Uterus (tissue), 4 donors: ENCODE data around the gene GNAT2. TPM values are rescaled to one million over a fixed set of nuclear protein-coding genes. Genes with fewer than 3 reads are reported as not detected.

Experiments
- DNase-seq, 2 donors: peaks; one replicate each; pipeline ENCODE4 v3.0.0-alpha.2; 2019 to 2020
- H3K27ac ChIP-seq, 2 donors: fragments of 200-600 bp; sonication (generic); 1 replicate in 1 of 2; 2 replicates in 1 of 2; pipeline ENCODE4 v1.5.1; 2016 to 2018
- H3K27me3 ChIP-seq, 2 donors: fragments of 200-600 bp; sonication (generic); one replicate each; pipeline ENCODE4 v1.5.1; 2018 to 2019; ENCODE audit warnings: control low read depth in 1 of 2
- H3K36me3 ChIP-seq, 2 donors: fragments of 200-600 bp; sonication (generic); one replicate each; pipeline ENCODE4 v1.5.1; 2019; ENCODE audit warnings: control low read depth in 1 of 2
- H3K4me1 ChIP-seq, 2 donors: fragments of 200-600 bp; sonication (generic); one replicate each; pipeline ENCODE4 v1.5.1; 2018 to 2019; ENCODE audit warnings: control low read depth in 1 of 2
- H3K4me3 ChIP-seq, 2 donors: fragments of 200-600 bp; sonication (generic); 1 replicate in 1 of 2; 2 replicates in 1 of 2; pipeline ENCODE4 v1.5.1; 2018 to 2019; ENCODE audit warnings: mild to moderate bottlenecking in 1 of 2
- H3K9me3 ChIP-seq, 2 donors: fragments of 200-600 bp; sonication (generic); one replicate each; pipeline ENCODE4 v1.5.1; 2019; ENCODE audit warnings: control low read depth in 1 of 2
- CTCF ChIP-seq, 4 experiments: fragments of 200-600 bp in 2 of 4; fragments of 450-650 bp in 2 of 4; sonication (generic) in 2 of 4; IDR thresholded peaks; one replicate each; pipeline ENCODE4 v1.5.1; 2016 to 2019; ENCODE audit warnings: antibody characterized with exemption in 4 of 4, mild to moderate bottlenecking in 2 of 4, moderate library complexity in 1 of 4
- POLR2A ChIP-seq, 2 donors: fragments of 450-650 bp; IDR thresholded peaks; one replicate each; pipeline ENCODE4 v1.6.1; 2016; ENCODE audit warnings: antibody characterized with exemption in 2 of 2, mild to moderate bottlenecking in 1 of 2, moderate library complexity in 1 of 2
- intact Hi-C: fragments of 100-400 bp; cut with DNase I; formaldehyde crosslinking; loops from one replicate; pipeline ENCODE4 v1.15.1; 2023; ENCODE audit warnings: low total_unique reads
- total RNA-seq, 4 donors: library from RNA; depleted of rRNA in 3 of 4; stranded (reverse); fragments of >200 nt in 3 of 4; gene quantifications; one replicate each; pipeline versions ENCODE4 v1.1.0 to v1.2.4, GENCODE V29; 2014 to 2023
- donor health status: DM: yes; HTN: yes; CAD: no.

Gene GNAT2
- total RNA-seq, 4 donors from 2014 or later, result not detected

GRCh38 chr1:109589679-109590078 is 29.7 kb downstream of the GNAT2 start:
- DNase-seq, result no peak
- H3K36me3 ChIP-seq, result no peaks in the 10 kb centered on the region
- no peak for TF ChIP-seq CTCF (IDR thresholded peaks at IDR 0.05)
- TF ChIP-seq POLR2A (IDR thresholded peaks at IDR 0.05), result no peak
- H3K4me3 ChIP-seq, result no peak overlapping the region
- no peaks in the 10 kb centered on the region for H3K27me3 ChIP-seq
- no peak overlapping the region for H3K27ac ChIP-seq
- intact Hi-C loops, result no loop called here
- H3K4me1 ChIP-seq, result no peaks in the 10 kb centered on the region
- H3K9me3 ChIP-seq, result no peaks in the 10 kb centered on the region

- Histone ChIP-seq H3K27me3 (no peaks in the 10 kb centered on the region), H3K36me3 (no peaks in the 10 kb centered on the region), H3K27ac (no peak overlapping the region), H3K4me1 (no peaks in the 10 kb centered on the region), H3K4me3 (no peak overlapping the region), H3K9me3 (no peaks in the 10 kb centered on the region)
- no peak for DNase-seq
- no peak for TF ChIP-seq CTCF (IDR thresholded peaks at IDR 0.05)
- intact Hi-C loops, result no loop called here
Measured at GRCh38 chr1:109589177-109589576, 30.2 kb downstream of the GNAT2 start.

- Histone ChIP-seq H3K4me1 (no peaks in the 10 kb centered on the region), H3K36me3 (no peaks in the 10 kb centered on the region), H3K9me3 (no peaks in the 10 kb centered on the region), H3K27me3 (no peaks in the 10 kb centered on the region), H3K27ac (no peak overlapping the region), H3K4me3 (no peak overlapping the region)
- TF ChIP-seq POLR2A (IDR thresholded peaks at IDR 0.05) (no peak), CTCF (IDR thresholded peaks at IDR 0.05) (no peak)
- no peak for DNase-seq
- intact Hi-C loops, result no loop called here
Measured at GRCh38 chr1:109586055-109586454, 33.4 kb downstream of the GNAT2 start.

GRCh38 chr1:109584766-109585165 is 34.6 kb downstream of the GNAT2 start:
- H3K27ac ChIP-seq, result no peak overlapping the region
- H3K27me3 ChIP-seq, result no peaks in the 10 kb centered on the region
- no peak for TF ChIP-seq POLR2A (IDR thresholded peaks at IDR 0.05)
- H3K9me3 ChIP-seq, result no peaks in the 10 kb centered on the region
- DNase-seq, result no peak
- no peaks in the 10 kb centered on the region for H3K4me1 ChIP-seq
- intact Hi-C loops, result no loop called here
- H3K36me3 ChIP-seq, result no peaks in the 10 kb centered on the region
- no peak overlapping the region for H3K4me3 ChIP-seq

- DNase-seq, result no peak
- no peaks in the 10 kb centered on the region for H3K36me3 ChIP-seq
- H3K9me3 ChIP-seq, result no peaks in the 10 kb centered on the region
- no peak overlapping the region for H3K4me3 ChIP-seq
- H3K27ac ChIP-seq, result no peak overlapping the region
- no peak for TF ChIP-seq POLR2A (IDR thresholded peaks at IDR 0.05)
- TF ChIP-seq CTCF (IDR thresholded peaks at IDR 0.05), result no peak
- intact Hi-C loops, result no loop called here
- H3K27me3 ChIP-seq, result no peaks in the 10 kb centered on the region
- H3K4me1 ChIP-seq, result peaks cover 0 to 6% of the 10 kb centered on the region in 2 donors
Measured at GRCh38 chr1:109582021-109582420, 37.4 kb downstream of the GNAT2 start.

- TF ChIP-seq POLR2A (IDR thresholded peaks at IDR 0.05) (no peak), CTCF (IDR thresholded peaks at IDR 0.05) (no peak)
- no peak for DNase-seq
- Histone ChIP-seq H3K4me1 (peaks cover 0 to 6% of the 10 kb centered on the region in 2 donors), H3K27me3 (no peaks in the 10 kb centered on the region), H3K36me3 (no peaks in the 10 kb centered on the region), H3K27ac (peak overlapping the region; percentile 52 to 68), H3K4me3 (no peak overlapping the region), H3K9me3 (no peaks in the 10 kb centered on the region)
- intact Hi-C loops, result no loop called here
Measured at GRCh38 chr1:109579491-109579890, 39.9 kb downstream of the GNAT2 start.
